Ishikawa (cell line): Measurements from ENCODE around the gene LRRC28.

Experiments used
- CEBPB ChIP-seq: IDR thresholded peaks from 2 replicates; pipeline ENCODE4 v1.6.1; 2012
- CREB1 ChIP-seq: IDR thresholded peaks from 2 replicates; pipeline ENCODE4 v1.6.1; 2012; ENCODE audit warnings: low read depth
- EP300 ChIP-seq: IDR thresholded peaks from 2 replicates; pipeline ENCODE4 v1.6.1; 2012; ENCODE audit warnings: borderline replicate concordance
- FOXM1 ChIP-seq: IDR thresholded peaks from 2 replicates; pipeline ENCODE4 v1.6.1; 2012; ENCODE audit warnings: low read depth, borderline replicate concordance
- MAX ChIP-seq: IDR thresholded peaks from 2 replicates; pipeline ENCODE4 v1.6.1; 2012
- NFIC ChIP-seq: IDR thresholded peaks from 2 replicates; pipeline ENCODE4 v1.6.1; 2012
- REST ChIP-seq: IDR thresholded peaks from 2 replicates; pipeline ENCODE4 v1.6.1; 2012; ENCODE audit warnings: low read depth, mild to moderate bottlenecking
- TAF1 ChIP-seq: IDR thresholded peaks from 2 replicates; pipeline ENCODE4 v1.6.1; 2012; ENCODE audit warnings: low read depth, mild to moderate bottlenecking
- TCF12 ChIP-seq: IDR thresholded peaks from 2 replicates; pipeline ENCODE4 v1.6.1; 2012; ENCODE audit warnings: low read depth
- TEAD4 ChIP-seq: IDR thresholded peaks from 2 replicates; pipeline ENCODE4 v1.6.1; 2012
- USF1 ChIP-seq: IDR thresholded peaks from 2 replicates; pipeline ENCODE4 v1.6.1; 2012
- YY1 ChIP-seq: IDR thresholded peaks from 2 replicates; pipeline ENCODE4 v1.6.1; 2012; ENCODE audit warnings: low read depth
- ZBTB7A ChIP-seq: IDR thresholded peaks from 2 replicates; pipeline ENCODE4 v1.6.1; 2012; ENCODE audit warnings: low read depth

GRCh38 chr15:99344639-99345038 lies 93.4 kb downstream of the LRRC28 start:
- no peak for TF ChIP-seq REST
- TF ChIP-seq EP300 = no peak
- no peak for TF ChIP-seq YY1
- no peak for TF ChIP-seq TEAD4
- TF ChIP-seq MAX = no peak
- no peak for TF ChIP-seq TCF12
- no peak for TF ChIP-seq TAF1
- TF ChIP-seq CEBPB = no peak
- TF ChIP-seq USF1 = no peak
- no peak for TF ChIP-seq NFIC
- TF ChIP-seq CREB1 = no peak
- TF ChIP-seq ZBTB7A = no peak
- no peak for TF ChIP-seq FOXM1
